Measurements from ENCODE around the gene TRIM75. TPM values are rescaled to one million over a fixed set of nuclear protein-coding genes. Genes with fewer than 3 reads are reported as not detected.

TRIM75 gene
- total and polyA plus RNA-seq, 2 donors from 2014 or later = not detected

DNA sequence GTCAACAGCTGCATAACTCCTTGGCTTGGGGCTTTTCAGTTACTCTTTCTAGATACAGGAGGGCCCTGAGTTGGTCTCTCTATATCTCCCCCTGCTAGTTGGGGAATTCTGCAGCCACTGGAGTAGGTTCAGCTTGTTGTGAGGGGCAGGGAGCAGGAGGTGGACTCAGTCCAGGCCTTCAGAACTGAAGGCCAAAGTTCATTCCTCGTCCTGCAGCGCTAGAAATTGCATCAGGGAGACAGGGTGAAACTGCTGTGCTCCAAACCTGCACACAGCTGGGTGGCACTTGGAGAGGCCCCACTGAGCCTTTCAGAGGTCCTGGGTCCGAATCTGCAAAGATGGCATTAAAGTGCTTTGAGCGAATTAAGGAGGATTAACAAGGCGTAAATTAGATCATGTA is 46.8 kb upstream of the TRIM75 start:
- peak in 1 of 5 donors; percentile 7 for DNase-seq
- intact Hi-C loops (cut with DNase I) = no loop called here

DNA sequence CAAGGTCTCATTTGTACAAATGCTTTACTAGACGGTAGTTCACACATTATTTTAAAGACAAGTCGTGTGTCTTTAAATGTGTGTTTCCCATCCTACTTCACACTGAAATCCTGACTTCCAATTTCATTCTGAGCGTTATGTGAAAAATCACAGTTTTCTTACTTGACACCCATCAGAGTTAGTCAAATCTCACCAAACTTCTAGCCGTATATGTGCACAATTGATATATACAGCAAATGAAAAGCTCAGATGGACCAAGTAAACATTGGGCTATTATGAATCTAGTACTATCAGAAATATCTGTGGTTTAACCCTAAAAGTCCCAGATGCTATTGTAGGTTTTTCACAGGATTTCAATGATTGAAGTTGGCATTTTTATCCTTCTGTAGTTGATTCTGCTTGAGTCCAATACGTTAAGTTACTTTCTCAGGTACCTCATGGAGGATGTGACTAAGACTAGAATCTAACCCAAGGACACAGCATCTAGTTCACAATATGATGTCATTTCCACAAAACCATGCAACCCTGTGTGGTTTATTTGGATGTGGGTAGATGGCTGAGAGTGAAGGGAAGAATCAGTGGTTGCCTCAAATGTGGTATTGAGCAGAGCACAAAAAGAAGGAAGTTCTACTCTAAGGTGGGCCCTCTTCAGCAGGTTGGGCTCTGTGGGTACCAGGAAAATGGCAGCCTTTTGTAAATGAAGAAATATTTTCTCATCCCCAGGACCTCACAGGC is 44.0 kb upstream of the TRIM75 start:
- intact Hi-C loops (cut with DNase I) = no loop called here
- no peak overlapping the region for H3K4me3 ChIP-seq (ENCODE audit: low read length in 3 of 3)
- no peaks in the 10 kb centered on the region for H3K27me3 ChIP-seq (ENCODE audit: control insufficient read depth, insufficient read depth, low read length)
- no peak for DNase-seq
- H3K27ac ChIP-seq (ENCODE audit: low read depth in 2 of 2, low read length in 2 of 2) = no peak overlapping the region
- no peaks in the 10 kb centered on the region for H3K4me1 ChIP-seq (ENCODE audit: control insufficient read depth in 2 of 3, insufficient read depth in 2 of 3, low read depth in 1 of 3, low read length in 3 of 3)
- no peak for FAIRE-seq
- no peaks in the 10 kb centered on the region for H3K9me3 ChIP-seq (ENCODE audit: control insufficient read depth in 2 of 3, insufficient read depth in 1 of 3, low read length in 3 of 3)
- no peaks in the 10 kb centered on the region for H3K36me3 ChIP-seq (ENCODE audit: control insufficient read depth in 2 of 3, insufficient read depth in 3 of 3, low read length in 3 of 3)
- TF ChIP-seq, protein P1, sequence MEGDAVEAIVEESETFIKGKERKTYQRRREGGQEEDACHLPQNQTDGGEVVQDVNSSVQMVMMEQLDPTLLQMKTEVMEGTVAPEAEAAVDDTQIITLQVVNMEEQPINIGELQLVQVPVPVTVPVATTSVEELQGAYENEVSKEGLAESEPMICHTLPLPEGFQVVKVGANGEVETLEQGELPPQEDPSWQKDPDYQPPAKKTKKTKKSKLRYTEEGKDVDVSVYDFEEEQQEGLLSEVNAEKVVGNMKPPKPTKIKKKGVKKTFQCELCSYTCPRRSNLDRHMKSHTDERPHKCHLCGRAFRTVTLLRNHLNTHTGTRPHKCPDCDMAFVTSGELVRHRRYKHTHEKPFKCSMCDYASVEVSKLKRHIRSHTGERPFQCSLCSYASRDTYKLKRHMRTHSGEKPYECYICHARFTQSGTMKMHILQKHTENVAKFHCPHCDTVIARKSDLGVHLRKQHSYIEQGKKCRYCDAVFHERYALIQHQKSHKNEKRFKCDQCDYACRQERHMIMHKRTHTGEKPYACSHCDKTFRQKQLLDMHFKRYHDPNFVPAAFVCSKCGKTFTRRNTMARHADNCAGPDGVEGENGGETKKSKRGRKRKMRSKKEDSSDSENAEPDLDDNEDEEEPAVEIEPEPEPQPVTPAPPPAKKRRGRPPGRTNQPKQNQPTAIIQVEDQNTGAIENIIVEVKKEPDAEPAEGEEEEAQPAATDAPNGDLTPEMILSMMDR (IDR thresholded peaks at IDR 0.05; ENCODE audit: borderline replicate concordance, extremely low read depth, insufficient read depth) = no peak
- H3K9ac ChIP-seq (ENCODE audit: low read length in 3 of 3) = no peak overlapping the region

More for the DNA sequence above, 46.8 kb upstream of the TRIM75 start:
- Histone ChIP-seq H3K27ac (ENCODE audit: low read depth in 2 of 2, low read length in 2 of 2) (no peak overlapping the region), H3K36me3 (ENCODE audit: control insufficient read depth in 2 of 3, insufficient read depth in 3 of 3, low read length in 3 of 3) (no peaks in the 10 kb centered on the region), H3K27me3 (ENCODE audit: control insufficient read depth, insufficient read depth, low read length) (no peaks in the 10 kb centered on the region), H3K9me3 (ENCODE audit: control insufficient read depth in 2 of 3, insufficient read depth in 1 of 3, low read length in 3 of 3) (no peaks in the 10 kb centered on the region), H3K4me3 (ENCODE audit: low read length in 3 of 3) (no peak overlapping the region), H3K4me1 (ENCODE audit: control insufficient read depth in 2 of 3, insufficient read depth in 2 of 3, low read depth in 1 of 3, low read length in 3 of 3) (no peaks in the 10 kb centered on the region), H3K9ac (ENCODE audit: low read length in 3 of 3) (no peak overlapping the region)
- FAIRE-seq = no peak
- TF ChIP-seq, protein P1 (IDR thresholded peaks at IDR 0.05; ENCODE audit: borderline replicate concordance, extremely low read depth, insufficient read depth) = no peak

DNA sequence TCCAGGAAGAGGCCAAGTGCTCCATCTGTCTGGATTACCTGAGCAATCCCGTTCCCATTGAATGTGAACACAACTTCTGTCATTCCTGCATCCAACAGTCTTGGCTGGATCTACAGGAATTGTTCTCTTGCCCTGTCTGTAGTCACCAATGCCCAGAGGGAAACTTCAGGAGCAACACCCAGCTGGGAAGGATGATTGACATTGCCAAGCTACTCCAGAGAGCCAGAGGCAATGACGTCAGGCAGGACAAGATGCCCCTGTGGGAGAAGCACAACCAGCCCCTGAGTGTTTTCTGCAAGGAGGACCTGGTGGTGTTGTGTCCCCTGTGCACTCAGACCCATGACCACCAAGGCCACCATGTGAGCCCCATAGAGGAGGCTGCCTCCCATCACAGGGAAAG is 43.2 kb upstream of the TRIM75 start:
- Histone ChIP-seq H3K4me3 (ENCODE audit: low read length in 3 of 3) (no peak overlapping the region), H3K27ac (ENCODE audit: low read depth in 2 of 2, low read length in 2 of 2) (no peak overlapping the region), H3K9me3 (ENCODE audit: control insufficient read depth in 2 of 3, insufficient read depth in 1 of 3, low read length in 3 of 3) (no peaks in the 10 kb centered on the region), H3K9ac (ENCODE audit: low read length in 3 of 3) (no peak overlapping the region), H3K27me3 (ENCODE audit: control insufficient read depth, insufficient read depth, low read length) (no peaks in the 10 kb centered on the region), H3K36me3 (ENCODE audit: control insufficient read depth in 2 of 3, insufficient read depth in 3 of 3, low read length in 3 of 3) (no peaks in the 10 kb centered on the region), H3K4me1 (ENCODE audit: control insufficient read depth in 2 of 3, insufficient read depth in 2 of 3, low read depth in 1 of 3, low read length in 3 of 3) (no peaks in the 10 kb centered on the region)
- TF ChIP-seq, protein P1 (IDR thresholded peaks at IDR 0.05; ENCODE audit: borderline replicate concordance, extremely low read depth, insufficient read depth) = no peak
- intact Hi-C loops (cut with DNase I) = no loop called here
- FAIRE-seq (no peak), DNase-seq (no peak)
